NOMO-1 treated with dmso at 0.1 percent for 144 hours (cell line): Measurements from ENCODE around the gene SUPT6H.

ENCODE experiments used
- DNase-seq: peaks from one replicate; lab custom pipeline; 2025; ENCODE audit not compliant: unreplicated experiment; lab: John Stamatoyannopoulos, UW

SUPT6H gene

GRCh38 chr17:28748852-28749515 is 87.0 kb downstream of the SUPT6H start:
- no peak for DNase-seq

GRCh38 chr17:28749516-28750177 is 87.6 kb downstream of the SUPT6H start:
- no peak for DNase-seq

GRCh38 chr17:28750178-28751047 is 88.4 kb downstream of the SUPT6H start:
- DNase-seq = peak; percentile 69

- no peak for DNase-seq
Observed at GRCh38 chr17:28751600-28752366, 89.8 kb downstream of the SUPT6H start.
